OCI-LY3 (cell line): ENCODE results near the gene CLMN.

Experiments used
- H2AFZ ChIP-seq: fragments of 200-600, 300-600 bp; shearing (Covaris generic); 2 replicates; pipeline ENCODE4 v1.6.0; 2014; ENCODE audit warnings: antibody characterized with exemption, low read depth, low read length
- H3K27ac ChIP-seq: fragments of 200-600, 300-600 bp; sonication (generic); 2 replicates; pipeline ENCODE4 v1.5.1; 2014; ENCODE audit warnings: mild to moderate bottlenecking, low read length, moderate library complexity, mixed read lengths
- H3K27me3 ChIP-seq: fragments of 200-600, 300-600 bp; sonication (generic); 2 replicates; pipeline ENCODE4 v1.6.1; 2014; ENCODE audit warnings: low read depth, low read length, mixed read lengths
- H3K36me3 ChIP-seq: fragments of 200-600, 300-600 bp; sonication (generic); replicated peaks from 2 replicates; pipeline ENCODE3; 2014; ENCODE audit warnings: low read depth, low read length, mixed read lengths
- H3K4me1 ChIP-seq: fragments of 300-600, 200-600 bp; sonication (generic); 2 replicates; pipeline ENCODE4 v1.6.1; 2014; ENCODE audit warnings: low read length, mixed read lengths
- H3K4me2 ChIP-seq: fragments of 200-600, 300-600 bp; sonication (generic); 2 replicates; pipeline ENCODE4 v1.6.1; 2014; ENCODE audit warnings: low read length, mixed read lengths
- H3K4me3 ChIP-seq: fragments of 300-600, 200-600 bp; sonication (generic); 2 replicates; pipeline ENCODE4 v1.5.1; 2014; ENCODE audit warnings: antibody characterized with exemption, mild to moderate bottlenecking, low read length, moderate library complexity
- H3K79me2 ChIP-seq: fragments of 300-600, 200-600 bp; shearing (Covaris generic); 2 replicates; pipeline ENCODE4 v1.6.1; 2014; ENCODE audit warnings: mild to moderate bottlenecking, low read length, mixed read lengths
- H3K9ac ChIP-seq: fragments of 300-600, 200-600 bp; shearing (Covaris generic); 2 replicates; pipeline ENCODE4 v1.6.0; 2014; ENCODE audit warnings: mild to moderate bottlenecking, low read length, moderate library complexity
- H3K9me3 ChIP-seq: fragments of 200-600, 300-600 bp; shearing (Covaris generic); 2 replicates; pipeline ENCODE4 v1.6.1; 2014; ENCODE audit warnings: low read length, mixed read lengths; ENCODE audit not compliant: insufficient read depth
- H4K20me1 ChIP-seq: fragments of 200-600, 300-600 bp; sonication (generic); 2 replicates; pipeline ENCODE4 v1.6.1; 2016; ENCODE audit warnings: low read length, mixed read lengths; ENCODE audit not compliant: insufficient read depth
- CTCF ChIP-seq: fragments of 200-600, 300-600 bp; sonication (generic); IDR thresholded peaks from 2 replicates; pipeline ENCODE4 v1.5.1; 2014; ENCODE audit warnings: antibody characterized with exemption, low read length, low read depth
- EZH2phosphoT487 ChIP-seq: fragments of 200-600 bp; shearing (Covaris generic); IDR thresholded peaks from 2 replicates; pipeline ENCODE4 v1.6.1; 2018; ENCODE audit warnings: antibody characterized with exemption, mixed run types, low read depth

CLMN gene

GRCh38 chr14:95322651-95323050, 2.9 kb upstream of the CLMN start:
- Histone ChIP-seq H4K20me1 (peaks cover 5% of the 10 kb centered on the region; the same call in 1 of the 2 replicates), H3K36me3 (peaks cover 11% of the 10 kb centered on the region), H3K4me1 (peaks cover 24% of the 10 kb centered on the region), H3K9me3 (peaks cover 17% of the 10 kb centered on the region), H2AFZ (no peak overlapping the region), H3K4me3 (no peak overlapping the region), H3K4me2 (no peak overlapping the region), H3K79me2 (no peaks in the 10 kb centered on the region), H3K27me3 (peaks cover 68% of the 10 kb centered on the region), H3K27ac (no peak overlapping the region), H3K9ac (no peak overlapping the region)
- no peak for TF ChIP-seq EZH2phosphoT487
- TF ChIP-seq CTCF, result no peak

- H2AFZ ChIP-seq, result no peak overlapping the region
- H3K4me2 ChIP-seq, result no peak overlapping the region
- no peak overlapping the region for H3K4me3 ChIP-seq
- H3K27ac ChIP-seq, result no peak overlapping the region
- H3K27me3 ChIP-seq, result peaks cover 68% of the 10 kb centered on the region
- no peak overlapping the region for H3K9ac ChIP-seq
- peaks cover 11% of the 10 kb centered on the region for H4K20me1 ChIP-seq
- H3K4me1 ChIP-seq, result peaks cover 16% of the 10 kb centered on the region
- TF ChIP-seq EZH2phosphoT487 (no peak), CTCF (no peak)
- no peaks in the 10 kb centered on the region for H3K79me2 ChIP-seq
- peaks cover 10% of the 10 kb centered on the region for H3K9me3 ChIP-seq
- H3K36me3 ChIP-seq, result peaks cover 10% of the 10 kb centered on the region
These were observed 2.2 kb upstream of the CLMN start for GRCh38 chr14:95321693-95322455.

GRCh38 chr14:95320955-95321600, 1.4 kb upstream of the CLMN start:
- Histone ChIP-seq H3K4me1 (peaks cover 13% of the 10 kb centered on the region), H3K9me3 (peaks cover 2% of the 10 kb centered on the region; the same call in 1 of the 2 replicates), H3K4me3 (no peak overlapping the region), H4K20me1 (peaks cover 14% of the 10 kb centered on the region), H3K79me2 (no peaks in the 10 kb centered on the region), H2AFZ (no peak overlapping the region), H3K27ac (no peak overlapping the region), H3K9ac (no peak overlapping the region), H3K27me3 (peaks cover 66% of the 10 kb centered on the region), H3K4me2 (no peak overlapping the region), H3K36me3 (peaks cover 2% of the 10 kb centered on the region)
- TF ChIP-seq CTCF (no peak), EZH2phosphoT487 (no peak)
